ENCODE data around the gene SPON1.

DNA sequence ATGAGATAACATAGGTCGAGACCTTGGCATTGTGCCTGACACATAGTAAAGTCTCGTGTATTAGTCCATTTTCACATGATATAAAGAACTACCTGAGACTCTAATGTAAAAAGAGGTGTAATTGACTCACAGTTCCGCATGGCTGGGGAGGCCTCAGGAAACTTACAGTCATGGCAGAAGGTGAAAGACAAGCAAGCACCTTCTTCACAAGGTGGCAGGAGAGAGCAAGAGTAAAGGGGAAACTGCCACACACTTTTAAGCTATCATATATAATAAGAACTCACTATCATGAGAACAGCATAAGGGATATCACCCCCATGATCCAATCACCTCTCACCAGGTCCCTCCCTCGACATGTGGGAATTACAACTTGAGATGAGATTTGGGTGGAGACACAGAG, 165.2 kb downstream of the SPON1 start:
- TF ChIP-seq FOXA1 (IDR thresholded peaks at IDR 0.05) = no peak
- TF ChIP-seq CTBP1 (IDR thresholded peaks at IDR 0.05; ENCODE audit: borderline replicate concordance) = no peak
